Hematopoietic multipotent progenitor cell treated with erythropoietin and hydrocortisone succinate and interleukin-3 and kit ligand, for 15 days (in vitro differentiated cells): ENCODE measurements around the gene NPIPA5.
"Not testable (repeated sequence)": the region's sequence is repeated elsewhere in the genome, so short reads cannot be mapped to it uniquely, and the experiment has no call there.

Experiments
- DNase-seq: peaks from one replicate; pipeline ENCODE4 v3.0.0-alpha.2; 2015; ENCODE audit warnings: low spot score

The NPIPA5 gene

DNA sequence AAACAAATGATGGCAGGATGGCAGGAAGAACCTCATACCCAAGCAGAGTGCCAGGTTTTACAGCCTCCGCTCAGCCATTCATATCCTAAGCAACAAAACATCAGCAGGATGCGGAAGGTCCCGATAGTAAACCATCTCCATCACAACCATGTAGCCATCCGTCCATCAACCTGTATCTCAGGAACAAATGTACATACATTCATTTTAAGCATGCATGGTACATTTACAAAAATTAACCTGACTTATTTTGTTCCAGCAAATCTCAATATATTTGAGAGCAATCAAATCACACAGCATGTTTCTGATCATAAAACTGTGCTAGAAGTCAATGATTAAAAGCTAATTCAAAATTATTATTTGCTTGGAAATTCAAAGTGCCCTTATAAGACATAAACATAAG lies at the start of gene NPIPA5:
NPIPA5 (minus strand) TSS at position 101 of the 400 bp plus-strand sequence; CDS start at position 101, 0 bp downstream.
- DNase-seq = not testable (repeated sequence)

DNA sequence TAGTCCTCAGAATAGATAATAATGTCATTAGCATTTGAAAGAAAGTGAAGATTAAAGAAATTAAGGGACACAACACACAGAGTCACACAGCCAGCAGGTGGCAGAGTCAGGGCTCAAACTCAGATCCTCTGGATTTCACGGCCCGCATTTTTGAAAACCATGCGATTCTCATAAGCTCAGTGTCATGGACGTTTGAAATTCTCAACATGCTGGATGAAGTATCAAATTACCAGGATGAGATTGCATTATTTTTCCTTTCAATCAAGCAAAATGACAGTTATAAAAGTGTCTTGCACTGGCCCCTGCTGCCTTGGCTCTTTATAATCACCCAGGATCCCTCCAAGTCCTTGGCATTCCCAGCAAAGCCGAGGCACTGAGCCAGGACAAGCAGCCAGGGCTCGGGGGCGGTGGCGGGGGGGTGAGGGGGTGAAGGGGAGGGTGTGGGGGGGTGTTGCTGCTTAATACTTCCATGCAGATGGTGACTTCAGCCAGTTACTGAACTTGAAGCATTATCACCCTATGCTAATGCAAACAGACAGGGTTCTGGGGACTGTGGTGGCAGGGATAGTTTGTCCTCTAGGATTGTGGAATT lies 49.6 kb upstream of the NPIPA5 start:
- DNase-seq = peak; percentile 82

DNA sequence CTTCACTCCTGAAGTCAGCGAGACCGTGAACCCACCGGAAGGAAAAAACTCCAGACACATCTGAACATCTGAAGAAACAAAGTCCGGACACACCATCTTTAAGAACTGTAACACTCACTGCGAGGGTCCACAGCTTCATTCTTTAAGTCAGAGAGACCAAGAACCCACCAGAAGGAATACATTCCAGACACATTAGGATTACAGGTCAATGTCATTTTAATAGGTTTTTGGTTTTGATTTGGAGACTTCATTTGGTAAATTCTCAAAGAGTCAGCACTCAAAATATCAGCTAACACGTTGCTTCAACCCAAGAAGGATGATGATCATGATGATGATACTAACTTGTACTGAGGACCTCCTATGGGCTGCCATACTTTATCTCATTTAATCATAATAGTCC lies 48.7 kb upstream of the NPIPA5 start:
- DNase-seq = no peak

- no peak for DNase-seq
Measured at GRCh38 chr16:15425861-15426260, 47.8 kb upstream of the NPIPA5 start.

GRCh38 chr16:15422222-15422621 lies 44.1 kb upstream of the NPIPA5 start:
- DNase-seq = no peak

DNA sequence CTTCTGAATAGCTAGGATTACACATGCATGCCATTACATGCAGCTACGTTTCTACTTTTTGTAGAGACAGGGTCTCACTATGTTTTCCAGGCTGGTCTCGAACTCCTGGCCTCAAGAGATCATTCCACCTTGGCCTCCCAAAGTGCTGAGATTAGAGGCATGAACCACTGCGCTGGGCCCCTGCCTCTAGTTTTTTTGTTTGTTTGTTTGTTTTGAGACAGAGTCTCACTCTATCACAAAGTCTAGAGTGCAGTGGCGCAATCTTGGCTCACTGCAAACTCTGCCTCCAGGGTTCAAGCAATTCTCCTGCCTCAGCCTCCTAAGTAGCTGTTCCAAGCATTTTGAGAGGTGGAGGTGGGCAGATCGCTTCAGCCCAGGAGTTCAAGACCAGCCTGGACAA lies 43.6 kb upstream of the NPIPA5 start:
- not testable (repeated sequence) for DNase-seq

GRCh38 chr16:15418206-15418605 lies 40.1 kb upstream of the NPIPA5 start:
- DNase-seq = no peak

DNA sequence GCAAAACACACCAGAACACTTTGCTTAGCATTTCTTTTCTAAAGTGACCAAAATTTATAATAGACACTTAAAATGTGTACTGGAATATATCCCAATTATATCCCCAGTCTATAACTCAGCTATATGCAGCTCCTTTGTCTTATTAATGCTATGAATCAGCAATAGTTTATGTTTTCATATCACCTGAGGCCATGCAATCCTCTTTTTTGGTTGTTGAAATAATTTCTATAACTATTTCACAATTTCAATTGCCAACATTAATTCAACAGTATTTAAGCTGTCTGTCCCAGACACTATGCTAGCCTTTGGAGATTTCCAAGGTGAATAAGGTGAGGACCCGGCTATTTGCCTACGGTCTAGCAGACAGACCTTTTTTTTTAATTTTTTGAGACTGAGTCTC lies 39.1 kb upstream of the NPIPA5 start:
- no peak for DNase-seq

GRCh38 chr16:15415511-15415985 lies 37.5 kb upstream of the NPIPA5 start:
- no peak for DNase-seq

GRCh38 chr16:15409476-15409875 lies 31.4 kb upstream of the NPIPA5 start:
- DNase-seq = not testable (repeated sequence)

DNA sequence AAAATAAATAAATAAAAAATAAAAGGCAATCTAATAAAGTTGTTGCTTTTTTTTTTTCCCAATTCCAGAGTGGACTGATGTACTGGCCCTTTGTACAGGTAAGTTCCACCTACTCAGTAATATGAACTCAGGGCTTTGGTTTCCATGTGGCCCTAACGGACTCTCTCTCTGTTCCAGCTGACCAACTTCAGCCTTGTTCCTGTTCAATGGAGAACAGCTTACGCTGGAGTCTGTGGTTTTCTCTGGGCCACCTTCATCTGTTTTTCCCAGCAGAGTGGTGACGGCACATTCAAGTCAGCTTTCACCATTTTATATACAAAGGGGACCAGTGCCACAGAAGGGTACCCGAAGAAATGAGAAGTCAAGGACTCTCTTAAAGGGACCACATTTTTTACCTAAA lies 29.7 kb upstream of the NPIPA5 start:
- DNase-seq = not testable (repeated sequence)

DNA sequence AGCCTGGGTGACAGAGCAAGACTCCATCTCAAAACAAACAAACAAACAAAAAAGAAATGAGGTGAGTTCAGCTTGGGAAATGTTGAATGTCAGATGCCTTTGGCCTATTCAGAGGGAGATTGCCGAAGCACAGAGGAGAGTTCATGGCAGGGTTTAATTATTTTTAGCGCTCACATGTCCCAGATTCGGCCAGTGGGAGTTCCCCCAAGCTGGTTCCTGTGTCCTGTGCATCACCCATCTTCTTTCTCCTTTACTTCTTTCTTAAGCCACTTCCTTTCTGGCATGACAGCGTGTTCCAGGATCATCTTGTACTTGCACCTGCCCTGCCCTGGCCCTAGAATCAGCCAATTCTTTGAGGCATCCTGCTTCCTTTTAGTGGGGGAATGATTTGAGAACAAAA lies 26.7 kb upstream of the NPIPA5 start:
- DNase-seq = no peak

GRCh38 chr16:15404091-15404490 lies 26.0 kb upstream of the NPIPA5 start:
- not testable (repeated sequence) for DNase-seq

GRCh38 chr16:15403392-15403995 lies 25.4 kb upstream of the NPIPA5 start:
- DNase-seq = no peak

GRCh38 chr16:15401972-15402371 lies 23.9 kb upstream of the NPIPA5 start:
- no peak for DNase-seq

DNA sequence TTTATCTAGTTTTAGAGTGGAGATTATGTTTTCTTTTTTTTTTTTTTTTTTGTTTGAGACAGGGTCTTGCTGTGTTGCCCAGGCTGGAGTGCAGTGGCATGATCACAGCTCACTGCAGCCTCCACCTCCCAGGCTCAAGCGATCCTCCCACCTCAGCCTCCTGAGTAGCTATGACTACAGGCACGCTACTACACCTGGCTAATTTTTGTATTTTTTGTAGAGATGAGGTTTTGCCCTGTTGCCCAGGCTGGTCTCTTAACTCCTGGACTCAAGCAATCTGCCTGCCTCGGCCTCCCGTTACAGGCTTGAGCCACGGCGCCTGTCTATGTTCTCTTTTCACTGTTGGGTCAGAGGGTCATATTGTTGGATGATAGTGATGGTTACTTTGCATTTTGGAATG lies 22.2 kb upstream of the NPIPA5 start:
- DNase-seq = not testable (repeated sequence)

DNA sequence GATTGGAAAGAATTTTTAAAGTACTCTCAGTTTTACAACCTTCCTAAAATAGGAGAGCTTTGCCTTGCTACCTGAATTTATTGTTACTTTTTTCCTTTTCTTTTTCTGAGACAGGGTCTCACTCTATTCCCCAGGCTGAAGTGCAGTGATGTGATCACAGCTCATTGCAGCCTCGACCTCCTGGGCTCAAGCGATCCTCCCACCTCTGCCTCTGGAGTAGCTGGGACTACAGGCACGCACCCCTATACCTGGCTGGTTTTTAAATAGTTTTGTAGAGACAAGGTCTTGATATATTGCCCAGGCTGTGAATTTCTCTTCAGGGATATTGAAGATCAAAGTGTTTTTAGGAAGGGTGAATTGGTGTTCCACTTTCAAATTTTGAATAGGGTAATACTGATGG lies 21.2 kb upstream of the NPIPA5 start:
- no peak for DNase-seq

- no peak for DNase-seq
Measured at GRCh38 chr16:15398618-15399316, 20.7 kb upstream of the NPIPA5 start.

DNA sequence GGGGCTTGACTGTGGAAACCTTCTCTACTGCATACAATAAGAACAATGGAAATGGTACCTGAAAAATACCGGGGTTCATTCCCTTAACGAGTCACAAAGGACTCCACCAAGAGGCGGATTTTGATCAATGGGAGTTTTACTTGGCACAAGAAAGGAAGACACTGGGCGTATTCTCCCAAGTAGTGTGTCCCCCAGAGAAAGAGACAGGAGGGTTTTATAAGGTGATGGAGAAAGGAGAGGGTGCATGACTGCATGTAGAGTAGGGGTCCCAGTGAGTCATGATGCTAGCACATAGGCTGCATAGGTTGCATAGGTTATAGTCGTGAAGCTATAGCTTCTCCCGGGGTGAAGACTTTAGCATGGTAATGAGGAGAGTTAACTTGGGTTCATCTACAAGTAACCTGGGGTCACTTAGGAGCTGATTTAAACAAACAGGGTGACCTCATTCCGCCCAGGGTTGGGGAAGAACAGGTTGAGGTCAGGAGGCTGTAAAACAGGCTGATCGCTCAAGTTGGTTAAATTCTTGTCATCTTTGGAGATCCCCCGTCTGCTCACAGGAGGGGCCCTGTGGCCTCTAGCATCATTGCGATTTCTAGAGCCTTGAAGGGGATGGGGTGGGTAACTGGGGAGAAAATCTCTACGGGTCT lies 19.0 kb upstream of the NPIPA5 start:
- DNase-seq = no peak

GRCh38 chr16:15396509-15396829 lies 18.4 kb upstream of the NPIPA5 start:
- DNase-seq = not testable (repeated sequence)

DNA sequence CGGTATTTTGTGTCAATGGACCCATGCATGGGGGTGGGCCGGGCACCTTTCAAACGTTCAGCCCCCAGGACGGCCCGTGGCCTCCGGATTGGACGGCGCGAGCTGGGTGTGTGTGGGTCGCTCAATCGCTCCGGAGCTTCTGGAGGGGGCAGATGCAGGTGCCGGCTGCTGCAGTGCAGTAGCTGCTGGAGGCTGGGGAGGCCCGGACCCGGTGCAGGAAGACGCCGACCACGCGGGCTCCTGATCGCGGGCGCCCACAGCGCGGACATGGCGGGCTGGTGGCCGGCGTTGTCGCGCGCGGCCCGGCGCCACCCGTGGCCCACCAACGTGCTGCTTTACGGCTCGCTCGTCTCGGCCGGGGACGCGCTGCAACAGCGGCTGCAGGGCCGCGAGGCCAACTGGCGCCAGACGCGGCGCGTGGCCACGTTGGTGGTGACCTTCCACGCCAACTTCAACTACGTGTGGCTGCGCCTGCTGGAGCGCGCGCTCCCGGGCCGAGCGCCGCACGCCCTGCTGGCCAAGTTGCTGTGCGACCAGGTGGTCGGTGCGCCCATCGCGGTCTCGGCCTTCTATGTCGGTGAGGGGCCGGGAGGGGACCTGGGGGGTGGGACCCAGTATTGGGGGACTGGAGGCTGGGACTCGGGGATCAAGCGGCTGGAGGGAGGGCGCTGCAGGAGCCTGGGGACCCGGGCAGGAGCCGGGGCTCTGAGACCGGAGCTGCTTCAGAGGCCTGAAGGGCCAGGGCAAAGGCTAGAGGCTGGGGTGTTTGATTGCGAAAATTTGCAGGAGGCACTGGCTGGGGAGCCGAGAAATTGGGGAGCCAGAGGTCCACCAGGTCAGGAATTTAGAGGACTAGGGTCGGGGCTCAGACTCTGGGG lies 17.8 kb upstream of the NPIPA5 start, which contains the start of gene MPV17L:
MPV17L (plus strand) TSS at position 124 of the 878 bp plus-strand sequence; CDS start at position 268, 144 bp downstream.
- not testable (repeated sequence) for DNase-seq

- DNase-seq = not testable (repeated sequence)
Measured at GRCh38 chr16:15393025-15393424, 14.9 kb upstream of the NPIPA5 start.
